GM21367 (cell line): ENCODE measurements around the gene ST6GALNAC1.

Experiments used
- ATAC-seq: cut with Tn5 transposase; IDR thresholded peaks from one replicate; pipeline ENCODE4 v1.9.1; 2021; ENCODE audit not compliant: unreplicated experiment

Gene ST6GALNAC1, protein sequence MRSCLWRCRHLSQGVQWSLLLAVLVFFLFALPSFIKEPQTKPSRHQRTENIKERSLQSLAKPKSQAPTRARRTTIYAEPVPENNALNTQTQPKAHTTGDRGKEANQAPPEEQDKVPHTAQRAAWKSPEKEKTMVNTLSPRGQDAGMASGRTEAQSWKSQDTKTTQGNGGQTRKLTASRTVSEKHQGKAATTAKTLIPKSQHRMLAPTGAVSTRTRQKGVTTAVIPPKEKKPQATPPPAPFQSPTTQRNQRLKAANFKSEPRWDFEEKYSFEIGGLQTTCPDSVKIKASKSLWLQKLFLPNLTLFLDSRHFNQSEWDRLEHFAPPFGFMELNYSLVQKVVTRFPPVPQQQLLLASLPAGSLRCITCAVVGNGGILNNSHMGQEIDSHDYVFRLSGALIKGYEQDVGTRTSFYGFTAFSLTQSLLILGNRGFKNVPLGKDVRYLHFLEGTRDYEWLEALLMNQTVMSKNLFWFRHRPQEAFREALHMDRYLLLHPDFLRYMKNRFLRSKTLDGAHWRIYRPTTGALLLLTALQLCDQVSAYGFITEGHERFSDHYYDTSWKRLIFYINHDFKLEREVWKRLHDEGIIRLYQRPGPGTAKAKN

DNA sequence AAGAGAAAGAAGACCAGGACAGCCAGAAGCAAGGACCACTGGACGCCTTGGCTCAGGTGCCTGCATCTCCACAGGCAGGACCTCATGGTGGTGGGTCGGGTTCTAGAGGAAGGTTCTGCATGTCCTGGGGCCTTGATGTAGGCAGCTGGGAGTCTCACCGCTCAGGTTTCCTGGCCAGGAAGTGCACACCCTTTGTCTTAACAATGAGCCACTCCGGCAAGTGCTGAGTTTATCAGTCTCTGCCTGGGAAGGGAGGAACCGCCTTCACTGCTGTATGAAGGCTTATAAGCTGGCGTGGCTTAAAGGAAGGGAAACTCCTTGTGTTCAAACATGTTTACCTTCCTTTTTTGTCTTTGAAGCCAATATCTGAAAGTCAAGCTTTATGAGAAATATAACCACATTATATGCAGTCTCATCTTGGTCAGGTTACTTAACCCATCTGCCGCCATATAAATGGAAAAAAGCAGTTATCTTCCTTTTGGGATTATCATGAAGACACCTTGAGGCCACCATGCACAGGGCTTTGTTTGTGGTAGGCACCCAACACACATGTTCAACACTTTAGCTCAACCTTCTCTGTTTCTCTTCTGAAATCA is at the start of gene ST6GALNAC1:
TSS of gene ST6GALNAC1 (minus strand) at position 205 of the 596 bp plus-strand sequence. CDS start at position 86, 119 bp downstream.
- no peak for ATAC-seq

DNA sequence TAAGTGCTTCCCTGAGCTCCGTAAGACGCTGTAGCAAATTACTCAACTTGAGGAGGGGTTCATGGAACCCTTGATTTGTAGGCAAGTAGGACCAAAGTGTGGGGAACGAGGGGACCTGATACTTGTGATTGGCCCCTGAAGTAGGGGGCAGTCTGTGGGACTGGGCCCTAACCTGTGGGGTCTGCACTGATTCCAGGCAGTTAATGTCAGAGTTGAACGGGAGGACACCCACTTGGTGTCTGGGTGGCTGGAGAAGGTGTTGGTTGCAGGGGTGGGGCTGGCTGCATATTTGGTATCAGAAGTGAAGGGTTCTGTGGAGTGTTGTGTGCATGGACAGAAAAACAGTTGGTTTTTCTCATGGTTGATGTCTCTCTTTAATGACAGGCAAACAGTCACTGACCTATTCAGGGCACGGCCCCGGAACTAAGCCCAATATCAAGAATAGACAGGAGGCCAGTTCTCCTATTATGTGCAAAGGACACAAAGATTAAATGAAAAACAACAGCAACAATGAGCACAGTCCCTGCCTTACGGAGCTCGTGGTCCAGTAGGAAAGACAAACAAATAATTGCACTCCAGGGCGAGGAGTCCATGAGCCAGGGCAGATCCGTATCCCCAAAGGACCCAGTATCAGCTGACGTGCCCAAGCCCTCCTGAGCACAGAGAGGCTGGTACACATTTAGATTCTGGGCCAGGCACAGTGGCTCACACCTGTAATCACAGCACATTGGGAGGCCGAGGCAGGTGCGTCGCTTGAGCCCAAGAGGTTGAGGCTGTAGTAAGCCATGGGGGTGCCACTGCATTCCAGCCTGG is 48.0 kb upstream of the ST6GALNAC1 start:
- ATAC-seq = no peak

DNA sequence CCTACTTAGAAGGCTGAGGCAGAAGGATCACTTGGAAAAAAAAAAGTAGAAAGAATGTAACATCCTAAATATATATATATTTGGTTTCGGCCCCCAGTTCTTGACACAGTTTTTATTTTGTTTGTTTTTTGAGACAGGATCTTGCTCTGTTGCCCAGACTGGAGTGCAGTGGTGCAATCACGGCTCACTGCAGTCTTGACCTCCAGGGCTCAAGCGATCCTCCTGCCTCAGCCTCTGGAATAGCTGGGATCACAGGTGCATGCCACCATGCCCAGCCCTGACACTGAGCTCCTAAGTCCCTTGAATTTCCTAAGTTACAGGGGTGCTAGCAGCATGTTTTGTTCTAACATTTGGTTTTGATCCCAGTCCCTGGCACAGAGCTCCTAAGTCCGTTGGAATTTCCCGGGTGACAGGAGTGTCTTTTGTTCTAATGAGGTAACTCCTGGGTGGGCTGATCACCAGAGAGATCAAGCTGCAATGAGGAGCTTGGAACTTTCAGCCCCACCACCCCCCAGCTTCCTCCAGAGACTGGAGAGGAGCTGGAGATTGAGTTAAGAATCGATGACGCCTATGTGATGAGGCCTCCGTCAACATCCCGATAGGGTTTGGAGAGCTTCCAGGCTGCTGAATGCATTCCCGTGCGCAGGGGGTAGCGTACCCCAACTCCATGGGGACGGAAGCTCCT is 47.2 kb upstream of the ST6GALNAC1 start:
- no peak for ATAC-seq

DNA sequence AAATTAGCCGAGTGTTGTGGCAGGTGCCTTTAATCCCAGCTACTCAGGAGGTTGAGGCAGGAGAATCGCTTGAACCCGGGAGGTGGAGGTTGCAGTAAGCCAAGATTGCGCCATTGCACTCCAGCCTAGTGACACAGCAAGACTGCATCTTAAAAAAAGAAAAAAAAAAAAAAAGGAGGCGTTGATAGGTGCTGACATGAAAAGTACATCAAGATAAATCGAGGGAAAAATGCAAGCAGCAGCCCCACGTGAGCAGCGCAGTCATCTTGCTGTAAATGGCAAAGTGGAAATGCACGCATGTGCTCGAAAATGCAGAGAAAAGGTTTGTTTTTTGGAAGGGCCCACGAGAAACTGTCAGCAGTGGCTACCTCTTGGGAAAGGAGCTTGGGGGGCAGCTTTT is 46.3 kb upstream of the ST6GALNAC1 start:
- no peak for ATAC-seq

DNA sequence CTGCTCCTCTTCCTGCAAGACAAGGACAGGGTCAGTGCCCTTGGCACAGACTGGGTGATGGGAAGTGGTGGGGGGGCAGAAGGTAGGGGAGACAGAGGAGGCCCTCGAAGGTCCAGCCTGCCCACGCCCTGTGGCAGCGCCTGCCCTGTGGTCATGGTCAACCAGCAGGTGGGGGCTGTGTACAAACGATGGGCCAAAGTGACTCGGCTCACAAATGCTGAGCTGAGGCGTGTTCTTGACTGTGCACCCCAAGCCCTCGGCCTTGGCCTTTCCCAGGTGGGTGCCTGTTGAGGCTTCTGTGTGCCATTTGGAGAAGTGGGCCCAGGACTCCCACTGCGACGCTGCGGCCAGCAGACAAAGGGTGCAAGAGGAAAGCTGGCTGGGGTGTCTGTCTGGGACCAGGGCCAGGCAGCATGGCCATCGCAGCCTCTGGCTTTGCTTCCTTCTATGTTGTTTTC is 44.6 kb upstream of the ST6GALNAC1 start:
- ATAC-seq = no peak

DNA sequence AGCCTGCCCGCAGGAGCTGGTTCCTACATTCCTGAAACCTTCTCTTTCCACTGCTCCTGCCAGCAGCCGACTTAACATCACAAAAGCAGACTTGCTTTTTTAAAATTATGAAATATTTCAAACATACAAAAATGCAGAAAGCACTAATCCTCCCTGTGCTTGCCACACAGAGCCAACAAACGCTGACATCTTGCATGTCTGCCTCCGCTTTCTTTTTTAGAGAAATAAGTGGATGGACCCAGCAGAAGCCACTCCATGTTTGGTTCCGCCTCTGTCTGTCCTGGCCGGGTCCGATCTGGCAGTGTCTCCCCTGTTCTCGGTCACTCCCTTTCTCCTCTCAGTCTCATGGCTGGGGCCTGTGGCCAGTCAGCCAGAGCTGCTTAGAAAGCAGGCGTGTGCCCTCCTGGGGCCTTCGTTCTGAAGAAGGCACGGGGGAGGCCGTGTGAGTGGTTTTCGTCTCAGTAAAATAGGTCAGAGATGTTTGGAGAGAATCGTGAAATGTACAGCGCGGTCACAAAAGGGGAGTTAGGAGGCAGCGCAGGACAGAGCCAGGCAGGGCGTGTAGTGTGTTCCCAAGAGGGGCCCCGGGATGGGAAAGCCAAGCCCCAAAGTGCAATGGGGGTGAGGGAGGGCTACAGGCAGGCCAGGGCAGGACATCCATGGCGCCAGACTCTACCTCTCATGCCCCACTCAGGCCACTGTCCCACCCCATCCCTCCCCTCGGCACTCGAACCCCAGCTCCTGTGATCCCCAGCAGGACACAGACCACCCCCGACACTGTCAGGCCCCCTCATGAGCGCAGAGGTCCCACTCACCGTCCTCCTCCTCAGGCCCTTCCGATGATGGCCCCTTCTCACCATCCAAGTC is 44.0 kb upstream of the ST6GALNAC1 start:
- ATAC-seq = no peak

DNA sequence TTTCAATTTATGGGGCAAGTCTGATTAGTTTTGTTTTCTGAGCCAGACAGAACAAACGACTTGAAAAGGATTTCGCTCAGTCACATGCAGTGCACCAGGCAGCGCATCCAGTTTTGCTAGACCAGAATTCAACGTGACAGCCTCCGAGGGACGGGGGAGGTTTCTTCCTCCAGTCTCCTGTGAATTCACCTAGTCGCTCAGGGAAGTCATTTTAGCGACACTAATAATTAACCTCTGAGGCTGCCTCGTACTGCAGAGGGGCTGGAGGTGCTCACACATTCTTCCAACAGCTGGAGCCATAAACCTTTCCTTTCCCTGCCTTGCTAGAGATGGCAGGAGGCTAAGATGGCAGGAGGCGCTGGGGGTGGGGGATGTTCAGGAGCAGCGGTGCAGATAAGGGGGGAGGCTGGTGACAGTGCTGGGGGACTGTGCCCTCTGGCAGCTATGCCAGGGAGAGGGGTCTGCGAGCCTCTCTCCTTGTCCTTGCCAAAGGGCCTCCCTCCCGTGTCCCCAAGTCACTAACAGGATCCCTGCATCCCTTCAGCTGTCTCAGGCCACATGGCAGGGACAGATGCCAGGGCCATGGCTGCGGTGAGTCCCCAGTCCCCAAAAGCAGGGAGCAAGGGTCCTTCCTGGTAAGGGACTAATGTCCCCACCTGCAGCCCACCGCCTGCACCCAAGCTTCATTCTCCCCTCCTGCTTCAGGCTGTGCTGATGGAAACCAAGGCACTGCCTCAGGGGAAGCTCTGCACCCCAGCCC is 43.2 kb upstream of the ST6GALNAC1 start:
- no peak for ATAC-seq

DNA sequence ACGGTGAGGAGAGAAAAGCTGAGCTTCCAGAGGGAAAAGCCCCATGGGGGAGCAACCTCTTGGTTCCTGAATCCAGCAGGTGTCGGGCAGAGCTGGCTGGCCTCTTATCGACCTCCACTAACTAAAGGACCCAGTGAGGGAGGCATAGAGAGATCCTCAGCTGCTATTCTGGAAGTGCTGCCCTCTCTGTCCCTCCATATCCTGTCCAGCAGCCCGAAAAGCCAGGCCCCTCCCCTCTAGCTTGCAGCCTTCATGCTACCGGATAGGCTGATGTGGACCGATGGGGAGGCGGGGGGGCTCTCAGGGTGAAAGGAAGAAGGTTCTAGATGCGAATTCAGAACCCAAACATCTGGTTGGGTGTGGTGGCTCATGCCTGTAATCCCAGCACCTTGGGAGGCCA is 42.3 kb upstream of the ST6GALNAC1 start:
- no peak for ATAC-seq

DNA sequence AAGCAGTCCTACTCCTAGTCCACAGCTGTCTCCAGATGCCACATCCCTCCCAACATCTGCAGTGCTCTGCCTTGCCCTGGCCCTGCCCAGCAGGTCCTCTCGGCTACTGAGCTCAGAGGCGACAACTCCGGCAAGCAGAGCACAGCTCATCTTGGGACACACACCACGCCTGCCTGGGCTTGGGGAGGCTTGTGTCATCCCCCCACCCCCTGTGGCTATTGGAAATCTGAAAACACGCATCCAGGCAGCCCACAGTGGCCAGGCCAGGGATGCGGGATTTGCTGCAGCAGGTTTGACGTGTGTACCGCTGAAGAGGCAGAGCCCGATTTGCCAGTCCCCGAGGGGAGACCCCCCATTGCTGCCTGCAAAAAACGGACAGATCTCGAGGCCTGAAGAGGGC is 41.8 kb upstream of the ST6GALNAC1 start:
- ATAC-seq = no peak

DNA sequence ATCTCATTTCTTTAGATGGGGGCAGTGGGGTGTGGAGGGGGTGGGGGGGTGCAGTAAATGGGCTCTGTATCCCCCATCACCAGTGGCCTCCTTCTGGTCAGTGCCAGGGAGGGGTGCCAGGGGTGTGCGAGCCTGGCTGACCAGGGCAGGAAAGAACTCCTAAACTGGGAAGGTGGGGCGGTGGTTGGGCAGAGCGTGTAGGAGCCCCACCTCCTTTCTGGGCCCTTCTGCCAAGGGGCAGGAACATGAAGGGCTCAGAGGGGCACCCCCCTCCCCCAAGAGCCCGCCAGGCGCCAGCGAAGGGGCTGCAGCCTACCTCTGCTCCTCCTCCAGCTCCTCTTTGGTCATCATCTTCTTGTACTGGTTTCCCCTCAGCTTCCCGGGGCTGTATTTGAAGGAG is 41.2 kb upstream of the ST6GALNAC1 start:
- ATAC-seq = no peak

DNA sequence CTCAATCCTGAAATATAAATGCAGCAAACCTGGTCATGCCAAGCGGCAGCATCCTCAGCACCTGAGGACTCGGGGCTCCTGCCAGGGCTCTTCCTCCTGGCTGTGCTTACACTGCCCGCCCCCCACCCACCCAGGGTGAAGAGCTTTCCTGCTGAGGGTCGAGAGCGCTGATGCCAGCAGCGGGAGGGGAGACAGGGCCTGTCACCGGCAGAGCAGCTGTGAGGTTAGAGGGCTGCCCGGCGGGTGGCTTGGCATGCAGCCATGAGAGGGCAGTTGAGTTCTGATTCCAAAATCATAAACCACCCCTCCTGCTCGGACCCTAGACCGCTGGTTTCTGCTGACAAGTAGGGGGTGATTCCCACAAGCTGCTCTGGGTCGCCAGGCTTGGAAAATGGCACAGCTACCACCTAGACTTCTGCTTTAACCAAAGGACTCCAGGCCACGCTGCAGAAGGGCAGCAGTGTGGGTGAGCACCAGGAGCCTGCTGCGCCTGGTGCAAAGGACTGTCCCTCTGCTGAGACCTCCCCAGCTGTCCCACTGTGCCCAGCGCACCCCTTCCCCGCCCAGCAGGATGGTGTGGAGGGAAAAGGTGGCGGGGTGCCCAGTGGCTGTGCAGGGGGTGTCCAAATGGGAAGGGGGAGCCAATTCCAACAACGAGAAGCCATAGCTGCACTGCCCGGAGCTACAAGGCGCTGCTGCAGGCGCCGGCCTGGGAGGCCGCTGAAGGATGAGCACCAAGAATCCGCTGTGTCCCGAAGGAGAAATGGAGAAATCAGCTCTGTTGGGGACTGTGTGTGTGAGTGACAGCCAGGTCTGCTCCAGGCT is 40.6 kb upstream of the ST6GALNAC1 start:
- no peak for ATAC-seq

DNA sequence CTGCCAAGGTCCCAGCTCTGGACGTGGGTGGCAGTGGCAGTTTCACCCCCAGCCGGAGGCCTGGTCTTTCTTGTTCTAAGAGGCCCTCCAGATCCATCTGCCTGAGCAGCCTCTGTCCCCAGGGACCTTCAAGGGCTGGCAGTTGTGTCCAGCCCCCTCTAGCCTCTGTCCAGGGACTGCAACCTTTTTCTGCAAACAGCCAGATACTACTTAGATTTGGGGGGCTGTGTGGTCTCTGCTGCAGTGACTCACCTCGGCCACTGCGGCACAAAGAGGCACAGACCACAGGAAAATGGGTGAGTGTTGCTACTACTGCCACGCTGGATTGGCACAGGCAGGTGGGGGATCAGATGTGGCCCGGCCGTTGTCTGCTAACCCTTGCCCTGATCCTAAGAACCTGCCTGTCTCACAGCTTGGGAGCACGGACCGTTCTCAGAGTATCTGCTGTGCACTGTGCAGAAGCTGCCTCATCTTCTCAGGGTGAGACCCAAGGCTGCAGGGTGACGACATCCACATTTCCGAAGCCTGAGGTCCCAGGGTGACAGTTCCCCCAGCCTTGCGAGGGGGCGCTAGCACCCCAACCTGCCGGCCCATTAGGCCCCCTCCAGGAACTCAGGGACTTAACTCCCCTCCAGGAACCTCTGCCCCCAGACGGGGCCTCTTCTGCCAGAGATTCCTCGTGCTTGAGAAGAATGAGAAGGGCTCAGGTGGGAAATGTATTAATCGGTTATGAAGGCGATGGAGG is 39.6 kb upstream of the ST6GALNAC1 start:
- ATAC-seq = no peak

DNA sequence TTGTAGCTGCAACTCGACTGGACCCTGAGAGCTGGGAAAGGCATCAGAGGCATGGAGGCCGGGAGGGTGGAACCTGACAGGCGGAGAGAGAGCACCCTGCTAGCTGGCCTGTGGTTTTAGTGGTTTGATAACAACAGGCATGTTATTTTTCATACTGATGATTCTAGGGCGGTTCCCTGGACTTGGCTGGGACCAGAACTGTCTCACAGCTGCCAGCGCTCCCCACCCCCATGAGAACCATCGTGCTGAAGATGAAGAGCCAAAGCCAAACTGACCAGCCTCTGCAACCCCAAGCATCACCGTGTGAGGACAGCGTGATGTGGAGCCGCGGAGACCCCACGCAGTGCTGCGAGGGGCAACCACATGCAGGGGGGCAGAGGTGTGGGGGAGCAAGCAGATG is 38.7 kb upstream of the ST6GALNAC1 start:
- no peak for ATAC-seq

DNA sequence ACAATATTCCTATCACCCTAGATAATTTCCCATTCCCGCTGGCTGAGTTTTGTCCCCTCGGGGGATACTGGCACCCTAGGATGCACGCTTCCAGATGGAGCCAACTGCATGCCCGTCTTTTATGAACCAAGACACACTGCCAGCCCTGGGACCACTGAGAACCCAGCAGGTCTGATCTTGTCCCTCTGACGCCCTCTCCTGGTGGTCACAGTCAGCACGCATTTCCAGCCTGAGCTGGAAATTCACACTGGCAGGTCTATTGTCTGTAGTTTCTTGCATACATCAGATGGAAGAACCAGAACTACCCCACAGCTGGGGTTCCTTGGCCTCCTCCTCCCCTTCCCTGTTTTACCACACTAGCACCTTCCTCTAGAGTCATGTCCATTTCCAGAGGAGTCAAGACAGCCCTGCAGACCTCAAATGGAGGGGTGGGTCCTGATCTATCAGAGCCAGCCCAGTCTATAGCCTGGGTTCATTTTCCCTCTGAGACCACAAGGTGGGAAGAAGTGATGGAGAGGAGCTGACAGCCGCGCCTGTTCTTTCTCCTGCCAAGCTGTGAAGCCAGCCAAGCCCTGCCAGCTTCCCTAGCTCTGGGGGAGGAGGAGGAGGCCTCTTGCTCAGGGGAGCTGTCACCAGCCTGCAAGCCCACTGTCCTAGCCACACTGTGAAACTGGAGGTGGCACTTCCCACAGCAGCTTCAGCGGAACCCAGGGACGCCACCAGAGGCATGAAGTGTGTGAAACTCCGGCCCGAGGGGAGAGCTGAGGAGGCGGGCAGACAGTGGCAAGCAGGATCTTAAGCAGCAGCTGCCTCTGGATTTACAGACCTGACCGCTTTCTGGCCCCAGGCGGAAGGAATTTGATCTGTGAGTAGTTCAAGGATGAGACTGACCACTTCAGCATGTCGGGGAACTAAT is 37.9 kb upstream of the ST6GALNAC1 start:
- ATAC-seq = no peak

DNA sequence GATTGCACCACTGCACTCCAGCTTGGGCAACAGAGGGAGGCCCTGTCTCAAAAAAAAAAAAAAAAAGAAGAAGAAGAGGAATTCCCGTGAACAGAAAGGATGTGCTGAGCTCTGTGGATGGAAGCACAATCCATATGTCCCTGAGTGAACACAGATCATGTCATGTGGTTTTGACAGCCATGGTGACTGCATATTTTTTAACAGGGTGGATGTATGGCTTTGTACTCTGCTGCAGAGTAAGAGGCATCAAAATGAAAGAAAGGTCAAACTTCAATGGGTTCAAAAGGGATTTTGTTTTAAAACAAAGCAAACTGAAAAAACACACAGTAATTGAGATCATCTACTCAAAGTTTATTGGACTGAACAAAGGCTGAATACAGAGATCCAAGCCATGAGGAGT is 35.7 kb upstream of the ST6GALNAC1 start:
- no peak for ATAC-seq

DNA sequence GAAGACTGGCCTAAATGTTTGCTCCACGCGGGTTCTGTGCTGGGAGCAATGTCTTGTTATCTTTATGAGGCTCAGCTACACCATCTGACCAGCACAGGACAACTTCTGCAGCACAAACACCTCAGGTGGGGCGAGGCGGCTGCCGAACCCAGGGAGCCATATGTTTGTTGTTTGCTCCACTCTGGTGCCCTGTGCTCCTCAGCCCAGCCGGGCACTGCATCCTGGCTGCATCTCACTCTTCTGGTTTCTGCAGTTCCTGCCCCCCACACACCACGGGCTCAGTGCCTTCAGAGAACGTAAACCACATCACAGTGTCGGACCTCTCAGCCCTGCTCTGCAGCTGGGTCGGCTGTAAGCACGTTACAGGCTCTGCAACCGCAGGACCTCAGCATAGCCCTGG is 34.8 kb upstream of the ST6GALNAC1 start:
- ATAC-seq = no peak
